Testis (tissue), 2 donors: ENCODE measurements around the gene CDC25C.

ENCODE experiments used
- CTCF ChIP-seq, 3 experiments: fragments of 450-650 bp in 2 of 3; fragments of 200-600 bp in 1 of 3; sonication (generic) in 1 of 3; IDR thresholded peaks; one replicate each; pipeline ENCODE4 v1.5.1; 2016 to 2019; ENCODE audit warnings: antibody characterized with exemption in 3 of 3, mild to moderate bottlenecking in 2 of 3, moderate library complexity in 1 of 3
- POLR2A ChIP-seq: fragments of 450-650 bp; IDR thresholded peaks from one replicate; pipeline ENCODE4 v1.6.1; 2017; ENCODE audit warnings: antibody characterized with exemption, mild to moderate bottlenecking, moderate library complexity

- TF ChIP-seq POLR2A: no peak
- TF ChIP-seq CTCF (IDR thresholded peaks at IDR 0.05): no peak
Measured at GRCh38 chr5:138240650-138241385, 90.8 kb downstream of the CDC25C start.
